Measurements from ENCODE around the gene KLK4.

Gene KLK4

GRCh38 chr19:50877338-50877737 lies 33.9 kb downstream of the KLK4 start:
- TF ChIP-seq, protein P1, sequence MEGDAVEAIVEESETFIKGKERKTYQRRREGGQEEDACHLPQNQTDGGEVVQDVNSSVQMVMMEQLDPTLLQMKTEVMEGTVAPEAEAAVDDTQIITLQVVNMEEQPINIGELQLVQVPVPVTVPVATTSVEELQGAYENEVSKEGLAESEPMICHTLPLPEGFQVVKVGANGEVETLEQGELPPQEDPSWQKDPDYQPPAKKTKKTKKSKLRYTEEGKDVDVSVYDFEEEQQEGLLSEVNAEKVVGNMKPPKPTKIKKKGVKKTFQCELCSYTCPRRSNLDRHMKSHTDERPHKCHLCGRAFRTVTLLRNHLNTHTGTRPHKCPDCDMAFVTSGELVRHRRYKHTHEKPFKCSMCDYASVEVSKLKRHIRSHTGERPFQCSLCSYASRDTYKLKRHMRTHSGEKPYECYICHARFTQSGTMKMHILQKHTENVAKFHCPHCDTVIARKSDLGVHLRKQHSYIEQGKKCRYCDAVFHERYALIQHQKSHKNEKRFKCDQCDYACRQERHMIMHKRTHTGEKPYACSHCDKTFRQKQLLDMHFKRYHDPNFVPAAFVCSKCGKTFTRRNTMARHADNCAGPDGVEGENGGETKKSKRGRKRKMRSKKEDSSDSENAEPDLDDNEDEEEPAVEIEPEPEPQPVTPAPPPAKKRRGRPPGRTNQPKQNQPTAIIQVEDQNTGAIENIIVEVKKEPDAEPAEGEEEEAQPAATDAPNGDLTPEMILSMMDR (IDR thresholded peaks at IDR 0.05; ENCODE audit: control insufficient read depth, insufficient read depth, low read depth, low read length, missing control alignments): no peak
- no peak overlapping the region for H3K4me3 ChIP-seq (ENCODE audit: control insufficient read depth, low read depth, low read length)
- DNase-seq (ENCODE audit: low read depth): no peak

DNA sequence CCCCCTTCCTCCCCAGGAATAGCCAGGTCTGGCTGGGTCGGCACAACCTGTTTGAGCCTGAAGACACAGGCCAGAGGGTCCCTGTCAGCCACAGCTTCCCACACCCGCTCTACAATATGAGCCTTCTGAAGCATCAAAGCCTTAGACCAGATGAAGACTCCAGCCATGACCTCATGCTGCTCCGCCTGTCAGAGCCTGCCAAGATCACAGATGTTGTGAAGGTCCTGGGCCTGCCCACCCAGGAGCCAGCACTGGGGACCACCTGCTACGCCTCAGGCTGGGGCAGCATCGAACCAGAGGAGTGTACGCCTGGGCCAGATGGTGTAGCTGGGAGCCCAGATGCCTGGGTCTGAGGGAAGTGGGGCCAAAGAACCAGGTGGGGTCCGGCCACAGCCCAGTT lies 34.7 kb downstream of the KLK4 start:
- TF ChIP-seq, protein P1 (IDR thresholded peaks at IDR 0.05; ENCODE audit: control insufficient read depth, insufficient read depth, low read depth, low read length, missing control alignments): no peak
- no peak overlapping the region for H3K4me3 ChIP-seq (ENCODE audit: control insufficient read depth, low read depth, low read length)
- no peak for DNase-seq (ENCODE audit: low read depth)

DNA sequence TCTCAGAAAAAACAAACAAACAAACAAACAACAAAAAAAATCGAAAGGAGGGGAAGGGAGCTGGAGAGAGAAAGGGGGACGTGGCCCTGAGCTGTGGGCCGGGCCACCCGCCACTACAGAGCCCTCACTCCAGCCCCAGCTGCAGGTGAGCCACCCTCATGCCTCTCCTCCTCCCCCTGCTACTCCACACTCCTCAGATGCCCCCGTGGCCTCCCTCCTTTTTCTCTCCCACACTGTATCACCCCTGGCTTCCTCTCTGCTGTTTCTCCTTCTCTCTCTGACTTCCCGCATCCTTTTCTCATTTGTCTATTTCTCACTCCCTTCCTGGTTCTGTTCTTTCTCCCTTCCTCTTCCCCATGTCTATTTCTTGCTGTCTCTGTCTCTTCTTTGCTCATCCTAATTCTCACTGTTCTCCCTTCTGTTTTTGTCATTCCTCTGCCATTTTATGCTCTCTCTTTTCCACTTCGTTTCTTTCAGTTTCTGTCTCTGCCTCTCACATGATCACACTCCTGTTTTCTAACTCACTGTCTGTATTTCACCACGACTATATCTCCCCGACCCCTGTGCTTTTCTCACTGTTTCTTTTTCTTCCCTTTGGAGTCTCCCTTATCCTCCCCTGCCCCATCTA lies 35.3 kb downstream of the KLK4 start:
- no peak overlapping the region for H3K4me3 ChIP-seq (ENCODE audit: control insufficient read depth, low read depth, low read length)
- no peak for DNase-seq (ENCODE audit: low read depth)
- TF ChIP-seq, protein P1 (IDR thresholded peaks at IDR 0.05; ENCODE audit: control insufficient read depth, insufficient read depth, low read depth, low read length, missing control alignments): no peak

DNA sequence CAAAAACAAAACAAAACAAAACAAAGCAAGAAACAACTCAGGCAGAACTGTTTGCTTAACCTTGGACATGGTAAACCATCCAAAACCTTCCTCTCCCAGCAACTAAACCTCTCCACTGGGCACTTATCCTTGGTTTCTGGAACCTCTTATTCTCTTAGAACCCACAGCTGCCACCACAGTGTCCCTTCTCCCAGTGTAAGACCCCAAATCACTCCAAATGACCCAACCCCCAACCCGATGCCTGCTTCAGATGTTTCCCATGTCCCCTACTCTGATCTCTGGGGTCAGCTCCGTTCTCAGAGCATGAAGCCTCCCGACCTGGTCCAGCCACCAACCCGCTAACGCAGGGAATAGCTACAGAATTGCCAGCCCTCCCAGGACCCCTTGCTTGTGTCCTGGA lies 37.0 kb downstream of the KLK4 start:
- no peak overlapping the region for H3K4me3 ChIP-seq (ENCODE audit: control insufficient read depth, low read depth, low read length)
- TF ChIP-seq, protein P1 (IDR thresholded peaks at IDR 0.05; ENCODE audit: control insufficient read depth, insufficient read depth, low read depth, low read length, missing control alignments): no peak

DNA sequence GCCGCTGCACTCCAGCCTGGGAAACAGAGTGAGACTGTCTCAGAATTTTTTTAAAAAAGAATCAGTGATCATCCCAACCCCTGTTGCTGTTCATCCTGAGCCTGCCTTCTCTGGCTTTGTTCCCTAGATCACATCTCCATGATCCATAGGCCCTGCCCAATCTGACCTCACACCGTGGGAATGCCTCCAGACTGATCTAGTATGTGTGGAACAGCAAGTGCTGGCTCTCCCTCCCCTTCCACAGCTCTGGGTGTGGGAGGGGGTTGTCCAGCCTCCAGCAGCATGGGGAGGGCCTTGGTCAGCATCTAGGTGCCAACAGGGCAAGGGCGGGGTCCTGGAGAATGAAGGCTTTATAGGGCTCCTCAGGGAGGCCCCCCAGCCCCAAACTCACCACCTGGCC lies 38.1 kb downstream of the KLK4 start, which contains the start of gene KLK2:
KLK2 (plus strand) TSS at position 384 of the 400 bp plus-strand sequence. CDS start 35 bp downstream, outside the sequence.
- TF ChIP-seq, protein P1 (IDR thresholded peaks at IDR 0.05; ENCODE audit: control insufficient read depth, insufficient read depth, low read depth, low read length, missing control alignments): no peak
- DNase-seq (ENCODE audit: low read depth): no peak
- no peak within 1 kb of the TSS for H3K4me3 ChIP-seq (ENCODE audit: control insufficient read depth, low read depth, low read length)

More for the DNA sequence above, 37.0 kb downstream of the KLK4 start:
- no peak for DNase-seq (ENCODE audit: low read depth)

DNA sequence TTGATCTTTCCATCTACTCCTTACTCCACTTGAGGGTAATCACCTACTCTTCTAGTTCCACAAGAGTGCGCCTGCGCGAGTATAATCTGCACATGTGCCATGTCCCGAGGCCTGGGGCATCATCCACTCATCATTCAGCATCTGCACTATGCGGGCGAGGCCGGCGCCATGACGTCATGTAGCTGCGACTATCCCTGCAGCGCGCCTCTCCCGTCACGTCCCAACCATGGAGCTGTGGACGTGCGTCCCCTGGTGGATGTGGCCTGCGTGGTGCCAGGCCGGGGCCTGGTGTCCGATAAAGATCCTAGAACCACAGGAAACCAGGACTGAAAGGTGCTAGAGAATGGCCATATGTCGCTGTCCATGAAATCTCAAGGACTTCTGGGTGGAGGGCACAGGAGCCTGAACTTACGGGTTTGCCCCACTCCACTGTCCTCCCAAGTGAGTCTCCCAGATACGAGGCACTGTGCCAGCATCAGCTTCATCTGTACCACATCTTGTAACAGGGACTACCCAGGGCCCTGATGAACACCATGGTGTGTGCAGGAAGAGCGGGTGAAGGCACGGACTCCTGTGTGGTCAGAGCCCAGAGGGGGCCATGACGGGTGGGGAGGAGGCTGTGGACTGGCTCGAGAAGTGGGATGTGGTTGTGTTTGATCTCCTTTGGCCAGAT lies 40.6 kb downstream of the KLK4 start:
- no peak for DNase-seq (ENCODE audit: low read depth)
- H3K4me3 ChIP-seq (ENCODE audit: control insufficient read depth, low read depth, low read length): no peak overlapping the region
- TF ChIP-seq, protein P1 (IDR thresholded peaks at IDR 0.05; ENCODE audit: control insufficient read depth, insufficient read depth, low read depth, low read length, missing control alignments): no peak

Data from AG09309 (cell line).